Endodermal cell (in vitro differentiated cells): ENCODE data around the gene CCDC183. TPM values are rescaled to one million over a fixed set of nuclear protein-coding genes. Genes with fewer than 3 reads are reported as not detected.
"Not testable (repeated sequence)": the region's sequence is repeated elsewhere in the genome, so short reads cannot be mapped to it uniquely, and the experiment has no call there.

ENCODE experiments used
- DNase-seq: peaks from one replicate; pipeline ENCODE4 v3.0.0-alpha.2; 2017
- H3K27ac ChIP-seq: 2 replicates; pipeline ENCODE4 v1.5.1; 2013; ENCODE audit warnings: mild to moderate bottlenecking, low read depth, low read length, moderate library complexity
- H3K27me3 ChIP-seq: 2 replicates; pipeline ENCODE4 v1.6.1; 2013; ENCODE audit warnings: mild to moderate bottlenecking, low read length, moderate library complexity; ENCODE audit not compliant: insufficient read depth, control insufficient read depth, poor library complexity, severe bottlenecking
- H3K36me3 ChIP-seq: 2 replicates; pipeline ENCODE4 v1.7.0; 2013; ENCODE audit warnings: mild to moderate bottlenecking, low read length, moderate library complexity; ENCODE audit not compliant: control insufficient read depth, insufficient read depth
- H3K4me1 ChIP-seq: one replicate; pipeline ENCODE4 v1.7.0; 2013; ENCODE audit warnings: low read length; ENCODE audit not compliant: control insufficient read depth, insufficient read depth
- H3K4me3 ChIP-seq: 2 replicates; pipeline ENCODE4 v1.5.1; 2013; ENCODE audit warnings: mild to moderate bottlenecking, low read length, moderate library complexity
- H3K9ac ChIP-seq: 2 replicates; pipeline ENCODE4 v1.6.1; 2013; ENCODE audit warnings: mild to moderate bottlenecking, low read length, moderate library complexity; ENCODE audit not compliant: poor library complexity, severe bottlenecking; ENCODE audit errors: extremely low read depth
- H3K9me3 ChIP-seq: 2 replicates; pipeline ENCODE4 v1.6.1; 2013; ENCODE audit warnings: mild to moderate bottlenecking, low read length, moderate library complexity; ENCODE audit not compliant: control insufficient read depth
- H3K27ac Mint-ChIP-seq: 2 replicates; pipeline ENCODE4 v1.8.0; 2020; ENCODE audit warnings: mixed read lengths
- H3K27me3 Mint-ChIP-seq: 2 replicates; pipeline ENCODE4 v1.8.0; 2021; ENCODE audit warnings: mild to moderate bottlenecking, mixed read lengths; ENCODE audit not compliant: insufficient read depth
- H3K36me3 Mint-ChIP-seq: 2 replicates; pipeline ENCODE4 v1.8.0; 2020; ENCODE audit warnings: low read depth, mixed read lengths
- H3K4me1 Mint-ChIP-seq: 2 replicates; pipeline ENCODE4 v1.8.0; 2020; ENCODE audit warnings: mixed read lengths
- H3K4me3 Mint-ChIP-seq: 2 replicates; pipeline ENCODE4 v1.8.0; 2020; ENCODE audit warnings: mild to moderate bottlenecking, moderate library complexity, mixed read lengths
- H3K9me3 Mint-ChIP-seq: 2 replicates; pipeline ENCODE4 v1.8.0; 2020; ENCODE audit warnings: mild to moderate bottlenecking, mixed read lengths
- CTCF ChIP-seq: fragments of 200-600 bp; sonication (generic); conservative IDR thresholded peaks from 2 replicates; pipeline ENCODE4 v1.5.0; 2021; ENCODE audit warnings: antibody characterized with exemption, mild to moderate bottlenecking
- WGBS, 2 experiments: methylation state at CpG; one replicate each; pipeline versions ENCODE4 v1.1.5 to v1.1.7; 2013; ENCODE audit warnings: missing lambda C conversion rate in 2 of 2, mixed read lengths in 1 of 2; ENCODE audit not compliant: insufficient coverage in 1 of 2, insufficient read length in 1 of 2; 5-methylcytosine and 5-hydroxymethylcytosine counted together
- total RNA-seq, 2 donors: library from RNA; stranded (reverse); fragmentation: NEBNext Ultra II Directional in 1 of 2; extraction: Animal tissue kit (Norgen Biotek cat#: 25700) in 1 of 2; gene quantifications; 2 replicates in 1 of 2; 3 replicates in 1 of 2; pipeline ENCODE4 v1.2.1, GENCODE V29; 2021

Gene CCDC183
- total RNA-seq, 2 donors from 2014 or later = 10.9 to 13.4 TPM

- H3K4me1 ChIP-seq = no peaks in the 10 kb centered on the region
- 93 to 96% methylated on average over 18 to 23 of the region's 23 CpGs for WGBS, 2 experiments
- no peak overlapping the region for H3K4me3 Mint-ChIP-seq
- no peaks in the 10 kb centered on the region for H3K27me3 Mint-ChIP-seq
- no peak overlapping the region for H3K27ac ChIP-seq
- H3K4me1 Mint-ChIP-seq = no peaks in the 10 kb centered on the region
- H3K27ac Mint-ChIP-seq = no peak overlapping the region
- no peaks in the 10 kb centered on the region for H3K9me3 ChIP-seq
- H3K9ac ChIP-seq = no peak overlapping the region
- no peaks in the 10 kb centered on the region for H3K9me3 Mint-ChIP-seq
- no peaks in the 10 kb centered on the region for H3K27me3 ChIP-seq
- H3K4me3 ChIP-seq = no peak overlapping the region
- DNase-seq = no peak
- no peak for TF ChIP-seq CTCF
- peaks cover 61% of the 10 kb centered on the region for H3K36me3 ChIP-seq
- peaks cover 52% of the 10 kb centered on the region for H3K36me3 Mint-ChIP-seq
Observed at GRCh38 chr9:136831720-136832104, 35.6 kb downstream of the CCDC183 start.

DNA sequence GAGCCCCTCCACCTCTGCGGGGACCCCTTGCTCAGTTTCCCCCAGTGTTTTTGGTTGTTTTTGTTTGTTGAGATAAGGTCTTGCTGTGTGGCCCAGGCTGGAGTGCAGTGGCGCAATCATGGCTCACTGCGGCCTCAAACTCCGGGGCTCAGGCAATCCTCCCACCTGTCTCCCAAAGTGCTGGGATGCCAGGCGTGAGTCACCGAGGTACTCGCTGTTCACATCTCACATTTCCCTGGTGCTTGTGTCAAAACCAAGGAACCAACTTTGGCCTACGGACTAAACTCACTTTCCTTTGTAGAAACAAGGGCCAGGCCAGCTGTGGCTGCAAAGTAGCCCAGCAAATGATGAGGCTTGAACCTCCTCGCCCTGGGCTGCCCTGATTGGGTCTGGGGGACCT lies 36.4 kb downstream of the CCDC183 start:
- Histone ChIP-seq H3K4me3 (no peak overlapping the region), H3K36me3 (peaks cover 54% of the 10 kb centered on the region), H3K4me1 (no peaks in the 10 kb centered on the region), H3K27ac (no peak overlapping the region), H3K9me3 (no peaks in the 10 kb centered on the region), H3K9ac (no peak overlapping the region), H3K27me3 (no peaks in the 10 kb centered on the region)
- no peaks in the 10 kb centered on the region for H3K9me3 Mint-ChIP-seq
- no peak overlapping the region for H3K4me3 Mint-ChIP-seq
- H3K4me1 Mint-ChIP-seq = no peaks in the 10 kb centered on the region
- no peak for TF ChIP-seq CTCF
- H3K27me3 Mint-ChIP-seq = no peaks in the 10 kb centered on the region
- DNase-seq = no peak
- H3K36me3 Mint-ChIP-seq = peaks cover 53% of the 10 kb centered on the region
- no peak overlapping the region for H3K27ac Mint-ChIP-seq
- WGBS, 2 experiments = 92 to 95% methylated on average over 5 to 9 of the region's 9 CpGs

DNA sequence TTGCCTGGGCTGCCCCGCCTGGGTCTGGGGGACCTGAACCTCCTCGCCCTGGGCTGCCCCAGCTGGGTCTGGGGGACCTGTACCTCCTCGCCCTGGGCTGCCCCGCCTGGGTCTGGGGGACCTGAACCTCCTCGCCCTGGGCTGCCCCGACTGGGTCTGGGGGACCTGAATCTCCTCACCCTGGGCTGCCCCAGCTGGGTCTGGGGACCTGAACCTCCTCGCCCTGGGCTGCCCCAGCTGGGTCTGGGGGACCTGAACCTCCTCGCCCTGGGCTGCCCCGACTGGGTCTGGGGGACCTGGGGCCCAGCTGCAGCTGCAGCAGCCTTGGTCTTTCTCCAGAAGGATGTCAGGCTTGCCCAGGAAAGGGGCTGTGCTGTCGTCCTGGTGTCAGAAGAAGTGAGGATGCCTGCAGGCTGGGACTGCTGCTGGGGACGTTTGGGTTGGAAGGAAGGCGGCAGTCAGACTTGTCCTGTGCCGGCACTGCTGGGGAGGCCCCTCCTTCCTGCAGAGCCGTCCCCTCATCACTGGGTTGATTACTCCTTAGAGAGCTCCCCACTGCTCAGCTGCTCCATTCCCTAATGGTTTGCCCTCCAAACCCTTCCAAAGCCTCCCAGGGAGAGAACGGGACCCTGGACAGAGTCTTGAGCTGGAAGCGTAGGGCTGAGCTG lies 37.4 kb downstream of the CCDC183 start:
- H3K9me3 Mint-ChIP-seq, H3K27ac Mint-ChIP-seq, H3K27ac ChIP-seq, H3K9ac ChIP-seq, H3K9me3 ChIP-seq, DNase-seq, H3K27me3 Mint-ChIP-seq, H3K4me1 ChIP-seq, H3K4me1 Mint-ChIP-seq, H3K4me3 ChIP-seq, H3K4me3 Mint-ChIP-seq, H3K27me3 ChIP-seq: not testable (repeated sequence)
- peaks cover 45% of the 10 kb centered on the region for H3K36me3 ChIP-seq
- H3K36me3 Mint-ChIP-seq = peaks cover 53% of the 10 kb centered on the region
- WGBS, 2 experiments = 91 to 96% methylated on average over 9 to 16 of the region's 16 CpGs
